Mesendoderm (in vitro differentiated cells): ENCODE measurements around the gene GRK3.

Source experiments
- DNase-seq: peaks from one replicate; pipeline ENCODE4 v3.0.0; 2013
- H2AK5ac ChIP-seq: 2 replicates; pipeline ENCODE4 v1.6.1; 2013; ENCODE audit warnings: low read length, inconsistent platforms
- H2BK120ac ChIP-seq: 2 replicates; pipeline ENCODE4 v1.6.1; 2013; ENCODE audit warnings: low read depth, mild to moderate bottlenecking, low read length, moderate library complexity, mixed read lengths
- H2BK15ac ChIP-seq: replicated peaks from 2 replicates; pipeline ENCODE4 v1.6.1; 2013; ENCODE audit warnings: low read depth, mild to moderate bottlenecking, moderate library complexity
- H2BK5ac ChIP-seq: 2 replicates; pipeline ENCODE4 v1.6.1; 2013; ENCODE audit warnings: low read length, inconsistent platforms
- H3K18ac ChIP-seq: 2 replicates; pipeline ENCODE4 v1.6.1; 2013; ENCODE audit warnings: mild to moderate bottlenecking, low read length, mixed read lengths
- H3K23ac ChIP-seq: one replicate; pipeline ENCODE4 v1.6.1; 2013; ENCODE audit warnings: low read length
- H3K27ac ChIP-seq: 2 replicates; pipeline ENCODE4 v1.5.1; 2013; ENCODE audit warnings: low read depth, mild to moderate bottlenecking, inconsistent platforms, low read length, moderate library complexity
- H3K27me3 ChIP-seq: 2 replicates; pipeline ENCODE4 v1.6.1; 2013; ENCODE audit warnings: low read length, control low read depth, mild to moderate bottlenecking, inconsistent platforms; ENCODE audit not compliant: insufficient read depth, poor library complexity
- H3K36me3 ChIP-seq: 2 replicates; pipeline ENCODE4 v1.6.1; 2013; ENCODE audit warnings: low read length, inconsistent platforms; ENCODE audit not compliant: control insufficient read depth, insufficient read depth
- H3K4ac ChIP-seq: one replicate; pipeline ENCODE4 v1.6.1; 2013; ENCODE audit warnings: low read depth, mild to moderate bottlenecking, low read length, moderate library complexity
- H3K4me1 ChIP-seq: 2 replicates; pipeline ENCODE4 v1.6.1; 2013; ENCODE audit warnings: low read depth, low read length, inconsistent platforms; ENCODE audit not compliant: control insufficient read depth
- H3K4me2 ChIP-seq: 2 replicates; pipeline ENCODE4 v1.6.1; 2013; ENCODE audit warnings: low read length
- H3K4me3 ChIP-seq: 2 replicates; pipeline ENCODE4 v1.5.1; 2013; ENCODE audit warnings: mild to moderate bottlenecking, low read length
- H3K56ac ChIP-seq: one replicate; pipeline ENCODE4 v1.6.1; 2013; ENCODE audit warnings: low read length
- H3K79me1 ChIP-seq: 2 replicates; pipeline ENCODE4 v1.6.1; 2013; ENCODE audit warnings: low read length, inconsistent platforms
- H3K79me2 ChIP-seq: 2 replicates; pipeline ENCODE4 v1.6.1; 2013; ENCODE audit warnings: mild to moderate bottlenecking, low read length; ENCODE audit not compliant: control insufficient read depth, insufficient read depth
- H3K9ac ChIP-seq: 2 replicates; pipeline ENCODE4 v1.6.1; 2013; ENCODE audit warnings: low read length, inconsistent platforms
- H4K5ac ChIP-seq: one replicate; pipeline ENCODE4 v1.6.1; 2013; ENCODE audit warnings: low read length
- H4K8ac ChIP-seq: one replicate; pipeline ENCODE4 v1.6.1; 2013; ENCODE audit warnings: low read depth, mild to moderate bottlenecking, control low read depth, low read length, moderate library complexity
- WGBS: extraction: QIAGEN DNeasy Blood & Tissue Kit; methylation state at CpG from one replicate; pipeline ENCODE4 v1.1.7; 2013; ENCODE audit warnings: low lambda C conversion rate, missing lambda C conversion rate; ENCODE audit not compliant: insufficient coverage; ENCODE audit errors: extremely low coverage; 5-methylcytosine and 5-hydroxymethylcytosine counted together

The GRK3 gene

GRCh38 chr22:25659413-25659812 lies 94.9 kb downstream of the GRK3 start:
- no peak overlapping the region for H3K9ac ChIP-seq
- no peak overlapping the region for H2BK120ac ChIP-seq
- no peaks in the 10 kb centered on the region for H3K4me1 ChIP-seq
- no peak overlapping the region for H2BK15ac ChIP-seq
- no peak overlapping the region for H2BK5ac ChIP-seq
- DNase-seq: no peak
- no peak overlapping the region for H3K23ac ChIP-seq
- H4K5ac ChIP-seq: no peak overlapping the region
- no peak overlapping the region for H3K18ac ChIP-seq
- H3K27me3 ChIP-seq: no peaks in the 10 kb centered on the region
- H3K4me2 ChIP-seq: no peak overlapping the region
- H3K4me3 ChIP-seq: no peak overlapping the region
- no peak overlapping the region for H2AK5ac ChIP-seq
- H3K27ac ChIP-seq: no peak overlapping the region
- no peaks in the 10 kb centered on the region for H3K36me3 ChIP-seq
- no peak overlapping the region for H3K4ac ChIP-seq
- no CpG with 5 or more reads among the region's 2 CpGs for WGBS
- H3K56ac ChIP-seq: no peak overlapping the region
- no peaks in the 10 kb centered on the region for H3K79me1 ChIP-seq
- H3K79me2 ChIP-seq: no peaks in the 10 kb centered on the region
- H4K8ac ChIP-seq: no peak overlapping the region

GRCh38 chr22:25660336-25660735 lies 95.9 kb downstream of the GRK3 start:
- WGBS: no CpG with 5 or more reads among the region's 3 CpGs

GRCh38 chr22:25661073-25661472 lies 96.6 kb downstream of the GRK3 start:
- H3K9ac ChIP-seq: no peak overlapping the region
- no peak overlapping the region for H3K4me3 ChIP-seq
- H2BK15ac ChIP-seq: no peak overlapping the region
- no peak overlapping the region for H4K5ac ChIP-seq
- no peak for DNase-seq
- H3K27ac ChIP-seq: no peak overlapping the region
- no peak overlapping the region for H3K56ac ChIP-seq
- no peak overlapping the region for H2AK5ac ChIP-seq
- no peak overlapping the region for H3K4me2 ChIP-seq
- no peak overlapping the region for H3K4ac ChIP-seq
- no peak overlapping the region for H3K23ac ChIP-seq
- WGBS: no CpG with 5 or more reads among the region's 2 CpGs
- H2BK120ac ChIP-seq: no peak overlapping the region
- no peak overlapping the region for H3K18ac ChIP-seq
- no peaks in the 10 kb centered on the region for H3K36me3 ChIP-seq
- H3K79me2 ChIP-seq: no peaks in the 10 kb centered on the region
- H3K27me3 ChIP-seq: no peaks in the 10 kb centered on the region
- H3K4me1 ChIP-seq: no peaks in the 10 kb centered on the region
- no peak overlapping the region for H4K8ac ChIP-seq
- no peak overlapping the region for H2BK5ac ChIP-seq
- no peaks in the 10 kb centered on the region for H3K79me1 ChIP-seq

More at GRCh38 chr22:25660336-25660735, 95.9 kb downstream of the GRK3 start:
- Histone ChIP-seq H2AK5ac (no peak overlapping the region), H3K27ac (no peak overlapping the region), H3K9ac (no peak overlapping the region), H2BK120ac (no peak overlapping the region), H3K79me1 (no peaks in the 10 kb centered on the region), H3K56ac (no peak overlapping the region), H3K36me3 (no peaks in the 10 kb centered on the region), H3K4me2 (no peak overlapping the region), H2BK5ac (no peak overlapping the region), H3K4me1 (no peaks in the 10 kb centered on the region), H4K5ac (no peak overlapping the region), H3K79me2 (no peaks in the 10 kb centered on the region), H3K23ac (no peak overlapping the region), H3K18ac (no peak overlapping the region), H2BK15ac (no peak overlapping the region), H3K4ac (no peak overlapping the region), H3K4me3 (no peak overlapping the region), H4K8ac (no peak overlapping the region), H3K27me3 (no peaks in the 10 kb centered on the region)
- DNase-seq: no peak

GRCh38 chr22:25663654-25664053 lies 99.2 kb downstream of the GRK3 start:
- Histone ChIP-seq H4K5ac (no peak overlapping the region), H3K79me1 (no peaks in the 10 kb centered on the region), H3K23ac (no peak overlapping the region), H4K8ac (no peak overlapping the region), H3K4me1 (no peaks in the 10 kb centered on the region), H3K9ac (no peak overlapping the region), H3K4me2 (no peak overlapping the region), H3K4ac (no peak overlapping the region), H3K79me2 (no peaks in the 10 kb centered on the region), H2BK15ac (no peak overlapping the region), H3K27me3 (no peaks in the 10 kb centered on the region), H3K4me3 (no peak overlapping the region), H2BK5ac (no peak overlapping the region), H3K27ac (no peak overlapping the region), H3K56ac (no peak overlapping the region), H3K36me3 (no peaks in the 10 kb centered on the region), H3K18ac (no peak overlapping the region), H2AK5ac (no peak overlapping the region), H2BK120ac (no peak overlapping the region)
- WGBS: no CpG with 5 or more reads among the region's 4 CpGs
- no peak for DNase-seq

- H3K56ac ChIP-seq: no peak overlapping the region
- H3K4me2 ChIP-seq: no peak overlapping the region
- H4K5ac ChIP-seq: no peak overlapping the region
- no peaks in the 10 kb centered on the region for H3K79me2 ChIP-seq
- H3K79me1 ChIP-seq: no peaks in the 10 kb centered on the region
- H3K9ac ChIP-seq: no peak overlapping the region
- WGBS: no CpG with 5 or more reads among the region's 8 CpGs
- H2BK15ac ChIP-seq: no peak overlapping the region
- no peaks in the 10 kb centered on the region for H3K4me1 ChIP-seq
- H2AK5ac ChIP-seq: no peak overlapping the region
- no peaks in the 10 kb centered on the region for H3K36me3 ChIP-seq
- no peak overlapping the region for H3K4ac ChIP-seq
- H2BK5ac ChIP-seq: no peak overlapping the region
- H4K8ac ChIP-seq: no peak overlapping the region
- H3K18ac ChIP-seq: no peak overlapping the region
- H3K27ac ChIP-seq: no peak overlapping the region
- no peak overlapping the region for H3K4me3 ChIP-seq
- H3K27me3 ChIP-seq: no peaks in the 10 kb centered on the region
- no peak overlapping the region for H2BK120ac ChIP-seq
- H3K23ac ChIP-seq: no peak overlapping the region
- DNase-seq: peak; percentile 7
Observed at GRCh38 chr22:25666308-25666707, 101.8 kb downstream of the GRK3 start.

GRCh38 chr22:25668437-25668836 lies 104.0 kb downstream of the GRK3 start:
- no peak overlapping the region for H4K5ac ChIP-seq
- no peaks in the 10 kb centered on the region for H3K79me1 ChIP-seq
- no peak overlapping the region for H3K4me2 ChIP-seq
- H3K56ac ChIP-seq: no peak overlapping the region
- H3K4me3 ChIP-seq: no peak overlapping the region
- DNase-seq: no peak
- H3K36me3 ChIP-seq: no peaks in the 10 kb centered on the region
- no peaks in the 10 kb centered on the region for H3K79me2 ChIP-seq
- H3K4me1 ChIP-seq: no peaks in the 10 kb centered on the region
- H3K27me3 ChIP-seq: no peaks in the 10 kb centered on the region
- H3K18ac ChIP-seq: no peak overlapping the region
- H2BK15ac ChIP-seq: no peak overlapping the region
- no peak overlapping the region for H3K27ac ChIP-seq
- H2BK5ac ChIP-seq: no peak overlapping the region
- H2BK120ac ChIP-seq: no peak overlapping the region
- no peak overlapping the region for H3K4ac ChIP-seq
- no peak overlapping the region for H2AK5ac ChIP-seq
- no peak overlapping the region for H4K8ac ChIP-seq
- H3K9ac ChIP-seq: no peak overlapping the region
- no peak overlapping the region for H3K23ac ChIP-seq
- no CpG with 5 or more reads among the region's 2 CpGs for WGBS
